Subcutaneous abdominal adipose tissue (tissue), 5 donors: Measurements from ENCODE around the gene DTD1.
"Not testable (repeated sequence)": the region's sequence is repeated elsewhere in the genome, so short reads cannot be mapped to it uniquely, and the experiment has no call there.

Experiments
- H3K27ac ChIP-seq: one replicate; pipeline ENCODE4 v1.7.0; 2013; ENCODE audit warnings: low read depth, mild to moderate bottlenecking, inconsistent platforms, low read length, moderate library complexity
- H3K27me3 ChIP-seq, 5 donors: one replicate each; pipeline ENCODE4 v1.7.0; 2013; ENCODE audit warnings: low read length in 5 of 5, inconsistent platforms in 1 of 5; ENCODE audit not compliant: control insufficient read depth in 5 of 5, insufficient read depth in 4 of 5
- H3K36me3 ChIP-seq, 5 donors: one replicate each; pipeline ENCODE4 v1.7.0; 2013; ENCODE audit warnings: low read length in 5 of 5; ENCODE audit not compliant: control insufficient read depth in 5 of 5, insufficient read depth in 5 of 5
- H3K4me1 ChIP-seq, 5 donors: one replicate each; pipeline ENCODE4 v1.7.0; 2013; ENCODE audit warnings: low read length in 5 of 5, mild to moderate bottlenecking in 3 of 5, moderate library complexity in 1 of 5; ENCODE audit not compliant: control insufficient read depth in 5 of 5, insufficient read depth in 5 of 5
- H3K4me3 ChIP-seq, 5 donors: one replicate each; pipeline ENCODE4 v1.7.0; 2013; ENCODE audit warnings: low read length in 5 of 5, low read depth in 1 of 5
- H3K9ac ChIP-seq, 5 donors: one replicate each; pipeline ENCODE4 v1.7.0; 2013; ENCODE audit warnings: low read length in 5 of 5, mild to moderate bottlenecking in 4 of 5, moderate library complexity in 3 of 5
- H3K9me3 ChIP-seq, 5 donors: one replicate each; pipeline ENCODE4 v1.7.0; 2013; ENCODE audit warnings: low read length in 5 of 5; ENCODE audit not compliant: control insufficient read depth in 5 of 5
- donor health status: healthy.
- donor health status: healthy.
- donor health status: healthy.
- donor health status: healthy.
- donor health status: healthy.

The DTD1 gene

DNA sequence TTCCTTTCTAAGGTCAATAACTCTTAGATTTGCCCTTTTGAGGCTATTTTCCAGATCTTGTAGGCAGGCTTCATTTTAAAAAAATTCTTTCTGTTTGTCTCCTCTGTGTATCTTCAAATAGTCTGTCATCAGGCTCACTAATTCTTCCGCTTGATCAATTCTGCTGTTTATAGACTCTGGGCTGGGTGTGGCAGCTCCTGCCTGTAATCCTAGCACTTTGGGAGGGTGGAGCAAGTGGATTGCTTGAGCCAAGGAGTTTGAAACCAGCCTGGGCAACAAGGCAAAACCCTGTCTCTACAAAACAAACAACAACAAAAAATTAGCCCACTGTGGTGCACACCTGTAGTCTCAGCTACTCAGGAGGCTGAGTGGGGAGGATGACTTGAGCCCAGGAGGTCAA, 185.7 kb downstream of the DTD1 start:
- H3K27ac ChIP-seq, result no peak overlapping the region

GRCh38 chr20:18774207-18774606, 186.4 kb downstream of the DTD1 start:
- Histone ChIP-seq H3K9me3 (no peaks in the 10 kb centered on the region), H3K27ac (no peak overlapping the region), H3K4me3 (no peak overlapping the region), H3K9ac (no peak overlapping the region), H3K36me3 (no peaks in the 10 kb centered on the region), H3K27me3 (no peaks in the 10 kb centered on the region), H3K4me1 (no peaks in the 10 kb centered on the region)

More for the DNA sequence above, 185.7 kb downstream of the DTD1 start:
- H3K36me3 ChIP-seq, result no peaks in the 10 kb centered on the region
- H3K4me3 ChIP-seq, result no peak overlapping the region
- H3K27me3 ChIP-seq, result no peaks in the 10 kb centered on the region
- H3K4me1 ChIP-seq, result no peaks in the 10 kb centered on the region
- no peaks in the 10 kb centered on the region for H3K9me3 ChIP-seq
- H3K9ac ChIP-seq, result no peak overlapping the region

DNA sequence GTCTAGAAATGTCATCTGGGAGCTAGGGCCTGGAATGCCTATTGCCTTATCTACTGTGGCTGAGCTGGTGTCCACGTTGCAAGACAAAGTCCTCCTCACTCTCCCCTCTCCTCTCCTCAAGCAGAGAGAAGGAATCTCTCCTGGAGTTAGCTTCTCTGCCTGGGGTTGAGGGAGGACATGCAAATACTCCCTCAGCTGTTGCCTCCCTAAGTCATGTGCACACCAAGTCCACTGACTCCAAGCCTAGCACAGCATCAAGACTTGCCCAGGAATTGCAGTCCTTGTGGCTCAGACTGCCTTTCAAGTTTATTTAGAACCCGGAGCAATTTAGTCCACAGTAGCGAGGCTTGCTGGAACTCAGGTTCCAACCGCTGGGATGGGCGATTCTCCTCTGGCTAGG, 187.8 kb downstream of the DTD1 start:
- Histone ChIP-seq H3K9me3 (no peaks in the 10 kb centered on the region), H3K27ac (no peak overlapping the region), H3K36me3 (no peaks in the 10 kb centered on the region), H3K9ac (no peak overlapping the region), H3K4me3 (no peak overlapping the region), H3K27me3 (no peaks in the 10 kb centered on the region), H3K4me1 (no peaks in the 10 kb centered on the region)

DNA sequence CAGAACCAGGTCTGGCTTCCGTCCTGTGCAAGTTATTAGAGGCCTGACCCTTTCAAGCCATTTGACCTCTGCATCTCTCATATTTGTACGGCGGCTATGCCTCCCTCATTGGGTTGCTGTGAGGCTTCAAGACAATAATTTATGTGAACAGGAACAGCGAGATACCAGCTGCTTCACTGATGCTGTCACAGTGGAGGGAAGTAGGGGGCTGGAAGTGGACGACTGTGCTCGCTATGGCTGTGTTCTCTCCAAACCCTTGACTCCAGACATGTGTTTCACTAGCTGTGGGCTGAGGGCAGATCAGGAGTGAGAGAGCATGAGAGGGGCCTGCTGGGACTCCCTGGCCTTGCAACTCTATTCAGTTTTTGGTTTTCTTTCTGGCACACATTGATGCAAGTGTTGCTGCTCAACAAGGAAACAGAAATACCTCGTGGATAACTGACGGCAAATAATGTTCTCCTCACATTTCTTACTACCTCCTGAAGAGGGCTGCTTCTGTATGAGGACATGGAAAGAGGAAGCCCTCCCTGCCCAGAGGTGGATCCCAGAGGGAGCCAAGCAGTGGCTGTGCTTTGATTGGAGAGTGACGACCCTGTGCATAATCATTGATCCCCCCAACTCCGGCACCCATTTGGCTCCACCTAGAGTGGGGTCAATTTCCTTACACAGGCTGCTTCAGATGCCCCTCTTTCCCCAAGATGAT, 191.0 kb downstream of the DTD1 start:
- Histone ChIP-seq H3K9ac (no peak overlapping the region), H3K27ac (no peak overlapping the region), H3K27me3 (no peaks in the 10 kb centered on the region), H3K4me1 (no peaks in the 10 kb centered on the region), H3K4me3 (no peak overlapping the region), H3K36me3 (no peaks in the 10 kb centered on the region), H3K9me3 (no peaks in the 10 kb centered on the region)

DNA sequence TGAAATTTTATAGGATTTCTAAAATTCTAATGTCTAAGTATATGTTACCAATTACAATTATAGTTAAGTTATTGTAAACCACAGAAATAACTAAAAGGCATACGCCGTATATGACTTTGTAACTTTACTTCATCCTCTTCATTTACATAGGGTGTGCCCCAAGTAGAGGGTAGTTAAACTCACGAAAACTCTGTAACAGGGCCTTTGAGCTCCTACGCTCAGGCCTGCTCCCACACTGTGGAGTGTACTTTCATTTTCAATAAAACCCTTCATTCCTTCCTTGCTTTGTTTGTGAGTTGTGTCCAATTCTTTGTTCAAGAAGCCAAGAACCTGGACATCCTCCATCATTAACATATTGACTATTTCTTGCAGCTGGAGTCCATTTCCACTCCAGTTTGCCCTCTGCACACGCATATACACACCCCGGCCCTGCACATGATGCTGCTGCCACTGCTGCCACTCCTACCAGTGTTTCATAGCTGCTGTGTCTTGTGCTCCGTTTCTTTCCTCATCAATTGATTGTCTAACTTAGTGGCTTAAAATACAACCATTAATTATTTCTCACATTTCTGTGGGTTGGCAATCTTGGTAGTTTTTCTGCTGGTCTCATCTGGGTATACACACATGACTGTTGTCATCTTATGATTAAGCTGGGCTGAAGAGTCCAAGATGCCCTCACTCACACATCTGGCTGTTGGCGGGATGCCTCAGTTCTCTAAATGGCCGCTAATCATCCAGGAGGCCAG, 192.7 kb downstream of the DTD1 start:
- no peaks in the 10 kb centered on the region for H3K4me1 ChIP-seq
- H3K27me3 ChIP-seq, result no peaks in the 10 kb centered on the region
- H3K27ac ChIP-seq, result no peak overlapping the region
- no peaks in the 10 kb centered on the region for H3K36me3 ChIP-seq
- H3K4me3 ChIP-seq, result no peak overlapping the region
- no peak overlapping the region for H3K9ac ChIP-seq
- no peaks in the 10 kb centered on the region for H3K9me3 ChIP-seq

DNA sequence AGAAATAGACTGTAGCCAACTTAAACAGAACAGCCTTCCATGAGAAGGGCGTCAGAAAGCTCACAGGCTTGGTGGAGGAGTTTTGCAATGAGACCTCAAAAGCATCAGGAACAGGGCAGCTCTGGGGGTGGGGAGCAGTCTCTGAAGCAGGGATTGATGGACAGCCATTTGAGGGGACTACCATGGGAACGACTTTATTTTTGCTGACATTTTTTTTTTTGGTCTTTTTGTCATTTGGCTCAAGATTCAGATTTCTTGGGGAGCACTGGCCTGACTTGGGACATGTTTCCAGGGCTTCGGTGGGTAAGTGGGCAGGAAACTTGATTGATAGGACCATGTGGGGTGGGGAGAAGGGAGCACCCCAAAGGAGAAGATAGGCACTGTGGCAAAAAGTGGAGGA, 193.7 kb downstream of the DTD1 start:
- Histone ChIP-seq H3K27me3 (no peaks in the 10 kb centered on the region), H3K4me3 (no peak overlapping the region), H3K4me1 (no peaks in the 10 kb centered on the region), H3K27ac (no peak overlapping the region), H3K9me3 (no peaks in the 10 kb centered on the region), H3K36me3 (no peaks in the 10 kb centered on the region), H3K9ac (no peak overlapping the region)

GRCh38 chr20:18783385-18783959, 195.6 kb downstream of the DTD1 start:
- no peak overlapping the region for H3K4me3 ChIP-seq
- no peaks in the 10 kb centered on the region for H3K27me3 ChIP-seq
- no peak overlapping the region for H3K27ac ChIP-seq
- no peaks in the 10 kb centered on the region for H3K4me1 ChIP-seq
- no peaks in the 10 kb centered on the region for H3K9me3 ChIP-seq
- H3K9ac ChIP-seq, result no peak overlapping the region
- H3K36me3 ChIP-seq, result no peaks in the 10 kb centered on the region

DNA sequence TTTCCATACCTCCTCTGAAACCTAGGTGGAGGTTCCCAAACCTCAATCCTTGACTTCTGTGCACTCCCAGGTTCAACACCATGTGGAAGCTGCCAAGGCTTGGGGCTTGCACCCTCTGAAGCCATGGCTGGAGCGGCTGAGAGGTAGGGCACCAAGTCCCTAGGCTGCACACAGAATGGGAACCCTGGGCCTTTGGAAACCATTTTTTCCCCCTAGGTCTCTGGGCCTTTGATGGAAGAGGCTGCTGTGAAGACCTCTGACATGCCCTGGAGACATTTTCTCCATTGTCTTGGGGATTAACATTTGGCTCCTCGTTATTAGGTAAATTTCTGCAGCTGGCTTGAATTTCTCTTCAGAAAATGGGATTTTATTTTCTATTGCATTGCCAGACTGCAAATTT, 199.2 kb downstream of the DTD1 start:
- H3K9me3 ChIP-seq, H3K27ac ChIP-seq, H3K27me3 ChIP-seq, H3K4me3 ChIP-seq, H3K36me3 ChIP-seq, H3K4me1 ChIP-seq, H3K9ac ChIP-seq: not testable (repeated sequence)

GRCh38 chr20:18788021-18788420, 200.2 kb downstream of the DTD1 start:
- Histone ChIP-seq H3K9me3 (no peaks in the 10 kb centered on the region), H3K36me3 (no peaks in the 10 kb centered on the region), H3K27ac (no peak overlapping the region), H3K27me3 (peaks cover 0 to 2% (median 0%) of the 10 kb centered on the region in 5 donors), H3K4me3 (no peak overlapping the region), H3K4me1 (no peaks in the 10 kb centered on the region), H3K9ac (no peak overlapping the region)

- no peak overlapping the region for H3K4me3 ChIP-seq
- peaks cover 5 to 14% (median 10%) of the 10 kb centered on the region in 5 donors for H3K4me1 ChIP-seq
- H3K36me3 ChIP-seq, result no peaks in the 10 kb centered on the region
- no peak overlapping the region for H3K27ac ChIP-seq
- peaks cover 0 to 2% (median 0%) of the 10 kb centered on the region in 5 donors for H3K27me3 ChIP-seq
- H3K9ac ChIP-seq, result no peak overlapping the region
- no peaks in the 10 kb centered on the region for H3K9me3 ChIP-seq
These were observed 202.9 kb downstream of the DTD1 start for GRCh38 chr20:18790787-18791186.
